Measurements from ENCODE around the gene TRIP12. TPM values are rescaled to one million over a fixed set of nuclear protein-coding genes. Genes with fewer than 3 reads are reported as not detected.

The TRIP12 gene
- total and polyA plus RNA-seq, 8 donors: 13.4 to 342 (median 117) TPM

DNA sequence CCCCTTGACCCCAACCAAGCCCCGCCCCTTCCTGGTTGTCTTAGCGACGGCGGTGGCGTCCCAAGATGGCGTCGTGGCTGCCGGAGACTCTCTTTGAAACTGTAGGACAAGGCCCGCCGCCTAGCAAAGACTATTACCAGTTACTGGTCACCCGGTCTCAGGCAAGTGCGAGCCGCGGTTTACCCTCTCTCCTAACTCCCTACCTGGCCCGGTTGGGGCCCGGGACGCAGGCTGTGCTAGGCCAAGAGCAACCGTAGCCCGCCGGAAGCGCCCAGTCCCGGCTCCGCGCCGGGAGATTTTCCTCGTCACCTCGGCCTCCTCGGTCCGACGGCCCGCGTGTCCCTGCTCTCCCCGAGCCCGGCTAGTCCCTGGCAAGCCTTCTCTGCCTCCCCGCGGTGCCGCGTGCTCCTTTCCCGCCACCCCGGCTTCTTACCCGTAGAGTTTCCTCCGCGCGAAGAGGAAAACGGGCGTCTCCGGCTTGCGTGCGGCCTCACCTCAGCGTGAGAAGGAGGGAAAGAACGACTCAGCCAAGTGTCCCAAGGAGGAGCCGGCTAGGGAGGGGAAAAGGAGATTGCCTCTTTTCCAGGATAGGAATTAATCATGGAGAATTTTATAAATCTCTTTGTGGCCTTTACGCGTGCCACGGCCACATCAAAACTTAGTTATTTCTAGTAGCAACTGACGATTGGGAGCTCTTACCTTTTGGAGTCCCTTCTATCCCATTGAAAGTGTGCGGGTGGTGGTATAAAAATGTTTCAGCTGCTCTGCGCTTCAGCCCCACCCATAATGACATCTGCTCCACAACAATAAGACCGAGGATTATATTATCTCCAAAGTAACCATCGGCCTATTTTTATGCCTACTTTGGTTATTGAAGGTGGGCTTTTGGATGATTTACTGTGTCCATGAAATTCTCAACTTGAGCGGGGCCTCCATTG is 909 bp upstream of the TRIP12 start, which contains the start of gene FBXO36:
TSS of gene FBXO36 (plus strand) at position 55 of the 938 bp plus-strand sequence. CDS start at position 66, 11 bp downstream.
- 1 to 2% (median 2%) methylated on average over 50 to 61 of the region's 61 CpGs for WGBS, 5 donors
- intact Hi-C loops (cut with DNase I; ENCODE audit: low total_unique reads): loop anchor here (10.0 kb wide), 1 partner anchor 118 kb away; no protein-coding TSS in a partner anchor
- peak within 1 kb of the TSS; percentile 91 to 98 (median 94) for H3K4me3 ChIP-seq
- H3K27ac ChIP-seq: peak within 1 kb of the TSS; percentile 94 to 99 (median 99)
- DNase-seq: peak; percentile 76 to 88
- peaks cover 6 to 47% (median 36%) of the 10 kb centered on the region in 4 donors for H3K4me1 ChIP-seq
- peaks cover 0 to 10% (median 4%) of the 10 kb centered on the region in 4 donors for H3K36me3 ChIP-seq
- no peaks in the 10 kb centered on the region for H3K27me3 ChIP-seq
- TF ChIP-seq, protein P1, sequence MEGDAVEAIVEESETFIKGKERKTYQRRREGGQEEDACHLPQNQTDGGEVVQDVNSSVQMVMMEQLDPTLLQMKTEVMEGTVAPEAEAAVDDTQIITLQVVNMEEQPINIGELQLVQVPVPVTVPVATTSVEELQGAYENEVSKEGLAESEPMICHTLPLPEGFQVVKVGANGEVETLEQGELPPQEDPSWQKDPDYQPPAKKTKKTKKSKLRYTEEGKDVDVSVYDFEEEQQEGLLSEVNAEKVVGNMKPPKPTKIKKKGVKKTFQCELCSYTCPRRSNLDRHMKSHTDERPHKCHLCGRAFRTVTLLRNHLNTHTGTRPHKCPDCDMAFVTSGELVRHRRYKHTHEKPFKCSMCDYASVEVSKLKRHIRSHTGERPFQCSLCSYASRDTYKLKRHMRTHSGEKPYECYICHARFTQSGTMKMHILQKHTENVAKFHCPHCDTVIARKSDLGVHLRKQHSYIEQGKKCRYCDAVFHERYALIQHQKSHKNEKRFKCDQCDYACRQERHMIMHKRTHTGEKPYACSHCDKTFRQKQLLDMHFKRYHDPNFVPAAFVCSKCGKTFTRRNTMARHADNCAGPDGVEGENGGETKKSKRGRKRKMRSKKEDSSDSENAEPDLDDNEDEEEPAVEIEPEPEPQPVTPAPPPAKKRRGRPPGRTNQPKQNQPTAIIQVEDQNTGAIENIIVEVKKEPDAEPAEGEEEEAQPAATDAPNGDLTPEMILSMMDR (IDR thresholded peaks at IDR 0.05): no peak
- TF ChIP-seq POLR2AphosphoS5 (IDR thresholded peaks at IDR 0.05) (no peak), EP300 (IDR thresholded peaks at IDR 0.05) (no peak), POLR2A (IDR thresholded peaks at IDR 0.05) (no peak)
- no peaks in the 10 kb centered on the region for H3K9me3 ChIP-seq

DNA sequence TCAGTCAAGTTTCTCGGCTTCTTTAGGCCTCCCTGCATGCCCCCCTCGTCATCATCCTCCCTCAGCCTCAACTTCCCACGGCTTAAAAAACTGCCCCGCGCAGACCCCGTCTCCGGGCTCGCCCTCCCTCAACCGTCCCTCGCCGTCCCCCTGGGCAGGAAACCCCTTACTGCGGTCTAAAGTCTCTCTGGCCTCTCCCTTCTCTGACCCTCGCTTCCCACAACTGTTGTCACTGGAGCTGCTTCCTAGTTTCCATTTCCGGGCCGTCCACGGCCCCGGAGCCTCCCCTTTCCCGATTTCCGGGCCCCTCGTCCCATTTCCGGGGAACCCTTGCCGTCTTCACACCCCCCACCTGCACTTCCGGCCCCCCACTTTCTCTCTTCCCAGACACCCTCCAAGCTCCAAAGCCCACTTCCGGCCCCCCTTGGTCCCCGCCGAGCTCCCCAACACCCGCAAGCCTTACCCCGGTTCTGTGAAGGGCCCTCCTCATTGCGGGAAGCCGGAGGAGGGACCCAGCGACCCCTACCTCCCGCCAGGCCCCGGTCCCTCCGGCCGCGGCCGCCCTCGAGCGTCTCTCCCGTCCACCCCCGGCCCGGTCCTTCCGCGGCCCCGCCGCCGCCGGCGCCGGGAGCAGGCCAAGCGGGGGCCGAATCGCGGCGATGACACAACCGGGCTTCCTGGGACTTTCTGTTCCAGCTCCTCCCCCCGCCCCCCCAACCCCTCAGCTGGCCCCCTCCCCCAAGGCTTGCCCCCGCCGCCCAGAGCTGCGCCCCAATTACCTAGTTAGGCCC is 513 bp downstream of the TRIP12 start:
- H3K27me3 ChIP-seq: no peaks in the 10 kb centered on the region
- intact Hi-C loops (cut with DNase I; ENCODE audit: low total_unique reads): loop anchor here (10.0 kb wide), 1 partner anchor 116 kb away; no protein-coding TSS in a partner anchor
- TF ChIP-seq POLR2AphosphoS5 (IDR thresholded peaks at IDR 0.05) (no peak), POLR2A (IDR thresholded peaks at IDR 0.05) (no peak), EP300 (IDR thresholded peaks at IDR 0.05) (no peak)
- TF ChIP-seq, protein P1 (IDR thresholded peaks at IDR 0.05): no peak
- H3K9me3 ChIP-seq: no peaks in the 10 kb centered on the region
- WGBS, 5 donors: 0 to 2% (median 1%) methylated on average over 29 to 60 of the region's 60 CpGs
- peaks cover 3 to 15% (median 10%) of the 10 kb centered on the region in 4 donors for H3K36me3 ChIP-seq
- H3K4me1 ChIP-seq: peaks cover 10 to 56% (median 40%) of the 10 kb centered on the region in 4 donors
- peak overlapping the region; percentile 94 to 99 (median 99) for H3K27ac ChIP-seq
- H3K4me3 ChIP-seq: peak overlapping the region; percentile 91 to 98 (median 94)
- peak; percentile 67 to 88 for DNase-seq

DNA sequence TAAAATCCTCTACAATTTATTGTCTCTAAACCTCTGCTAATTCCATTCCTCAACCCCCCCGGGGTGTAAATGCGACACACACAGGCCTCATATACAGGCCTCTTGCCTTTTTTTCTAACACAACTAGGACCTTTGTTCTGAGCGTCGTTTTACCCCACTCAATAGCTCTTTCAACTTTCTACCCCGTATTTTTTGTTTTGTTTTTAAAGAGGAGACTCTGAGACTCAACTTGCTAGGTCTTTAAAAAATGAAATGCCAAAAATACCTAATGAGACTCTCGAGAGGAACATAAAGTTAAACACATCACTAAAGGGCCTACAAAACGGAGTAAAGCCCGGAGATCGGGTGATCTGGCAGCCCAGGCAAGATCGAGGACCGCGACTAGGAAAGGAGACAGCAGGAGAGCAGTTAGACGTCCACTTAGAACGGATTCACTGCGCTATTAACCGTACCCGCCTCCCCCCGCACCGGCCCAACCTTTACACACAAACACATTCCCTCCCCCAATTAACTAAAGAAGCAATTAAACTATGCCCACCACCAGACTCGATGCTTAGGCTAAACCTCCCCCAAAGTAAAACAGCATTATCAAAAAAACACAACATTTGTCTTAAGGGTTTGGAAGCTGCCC is 1.7 kb downstream of the TRIP12 start:
- Histone ChIP-seq H3K9me3 (no peaks in the 10 kb centered on the region), H3K4me3 (peak overlapping the region; percentile 91 to 98 (median 94)), H3K36me3 (peaks cover 3 to 21% (median 11%) of the 10 kb centered on the region in 4 donors), H3K4me1 (peaks cover 10 to 66% (median 46%) of the 10 kb centered on the region in 4 donors), H3K27ac (peak overlapping the region; percentile 71 to 99 (median 99)), H3K27me3 (no peaks in the 10 kb centered on the region)
- intact Hi-C loops (cut with DNase I; ENCODE audit: low total_unique reads): loop anchor here (10.0 kb wide), 1 partner anchor 115 kb away; no protein-coding TSS in a partner anchor
- TF ChIP-seq EP300 (IDR thresholded peaks at IDR 0.05) (no peak), POLR2A (IDR thresholded peaks at IDR 0.05) (no peak), POLR2AphosphoS5 (IDR thresholded peaks at IDR 0.05) (no peak)
- TF ChIP-seq, protein P1 (IDR thresholded peaks at IDR 0.05): no peak
- DNase-seq: peak in 1 of 2 donors; percentile 45
- WGBS, 5 donors: 3% methylated on average over 20 of the region's 20 CpGs
